Endodermal cell (in vitro differentiated cells): ENCODE measurements around the gene MAN2B2. TPM values are rescaled to one million over a fixed set of nuclear protein-coding genes. Genes with fewer than 3 reads are reported as not detected.
A peak's percentile ranks its signal among the peaks of the same experiment; 100 is the strongest.
"Not testable (repeated sequence)": the region's sequence is repeated elsewhere in the genome, so short reads cannot be mapped to it uniquely, and the experiment has no call there.

Source experiments
- DNase-seq: peaks from one replicate; pipeline ENCODE4 v3.0.0-alpha.2; 2017
- H3K27ac ChIP-seq: 2 replicates; pipeline ENCODE4 v1.5.1; 2013; ENCODE audit warnings: mild to moderate bottlenecking, low read depth, low read length, moderate library complexity
- H3K27me3 ChIP-seq: 2 replicates; pipeline ENCODE4 v1.6.1; 2013; ENCODE audit warnings: mild to moderate bottlenecking, low read length, moderate library complexity; ENCODE audit not compliant: insufficient read depth, control insufficient read depth, poor library complexity, severe bottlenecking
- H3K36me3 ChIP-seq: 2 replicates; pipeline ENCODE4 v1.7.0; 2013; ENCODE audit warnings: mild to moderate bottlenecking, low read length, moderate library complexity; ENCODE audit not compliant: control insufficient read depth, insufficient read depth
- H3K4me1 ChIP-seq: one replicate; pipeline ENCODE4 v1.7.0; 2013; ENCODE audit warnings: low read length; ENCODE audit not compliant: control insufficient read depth, insufficient read depth
- H3K4me3 ChIP-seq: 2 replicates; pipeline ENCODE4 v1.5.1; 2013; ENCODE audit warnings: mild to moderate bottlenecking, low read length, moderate library complexity
- H3K9ac ChIP-seq: 2 replicates; pipeline ENCODE4 v1.6.1; 2013; ENCODE audit warnings: mild to moderate bottlenecking, low read length, moderate library complexity; ENCODE audit not compliant: poor library complexity, severe bottlenecking; ENCODE audit errors: extremely low read depth
- H3K9me3 ChIP-seq: 2 replicates; pipeline ENCODE4 v1.6.1; 2013; ENCODE audit warnings: mild to moderate bottlenecking, low read length, moderate library complexity; ENCODE audit not compliant: control insufficient read depth
- H3K27ac Mint-ChIP-seq: 2 replicates; pipeline ENCODE4 v1.8.0; 2020; ENCODE audit warnings: mixed read lengths
- H3K27me3 Mint-ChIP-seq: 2 replicates; pipeline ENCODE4 v1.8.0; 2021; ENCODE audit warnings: mild to moderate bottlenecking, mixed read lengths; ENCODE audit not compliant: insufficient read depth
- H3K36me3 Mint-ChIP-seq: 2 replicates; pipeline ENCODE4 v1.8.0; 2020; ENCODE audit warnings: low read depth, mixed read lengths
- H3K4me1 Mint-ChIP-seq: 2 replicates; pipeline ENCODE4 v1.8.0; 2020; ENCODE audit warnings: mixed read lengths
- H3K4me3 Mint-ChIP-seq: 2 replicates; pipeline ENCODE4 v1.8.0; 2020; ENCODE audit warnings: mild to moderate bottlenecking, moderate library complexity, mixed read lengths
- H3K9me3 Mint-ChIP-seq: 2 replicates; pipeline ENCODE4 v1.8.0; 2020; ENCODE audit warnings: mild to moderate bottlenecking, mixed read lengths
- CTCF ChIP-seq: fragments of 200-600 bp; sonication (generic); conservative IDR thresholded peaks from 2 replicates; pipeline ENCODE4 v1.5.0; 2021; ENCODE audit warnings: antibody characterized with exemption, mild to moderate bottlenecking
- WGBS, 2 experiments: methylation state at CpG; one replicate each; pipeline versions ENCODE4 v1.1.5 to v1.1.7; 2013; ENCODE audit warnings: missing lambda C conversion rate in 2 of 2, mixed read lengths in 1 of 2; ENCODE audit not compliant: insufficient coverage in 1 of 2, insufficient read length in 1 of 2; 5-methylcytosine and 5-hydroxymethylcytosine counted together
- total RNA-seq, 2 donors: library from RNA; stranded (reverse); fragmentation: NEBNext Ultra II Directional in 1 of 2; extraction: Animal tissue kit (Norgen Biotek cat#: 25700) in 1 of 2; gene quantifications; 2 replicates in 1 of 2; 3 replicates in 1 of 2; pipeline ENCODE4 v1.2.1, GENCODE V29; 2021

The MAN2B2 gene
- total RNA-seq, 2 donors from 2014 or later = 13.3 to 20.8 TPM

GRCh38 chr4:6668391-6668790 lies 93.4 kb downstream of the MAN2B2 start:
- peaks cover 3% of the 10 kb centered on the region for H3K27me3 Mint-ChIP-seq
- H3K9ac ChIP-seq = no peak overlapping the region

GRCh38 chr4:6671648-6672047 lies 96.7 kb downstream of the MAN2B2 start:
- H3K9ac ChIP-seq = no peak overlapping the region
- no peaks in the 10 kb centered on the region for H3K4me1 ChIP-seq
- Mint-ChIP-seq H3K27ac (no peak overlapping the region), H3K27me3 (peaks cover 6% of the 10 kb centered on the region), H3K36me3 (peaks cover 16% of the 10 kb centered on the region), H3K4me1 (peaks cover 18% of the 10 kb centered on the region), H3K9me3 (peaks cover 5% of the 10 kb centered on the region), H3K4me3 (no peak overlapping the region)
- no peak overlapping the region for H3K4me3 ChIP-seq
- H3K36me3 ChIP-seq = peaks cover 14% of the 10 kb centered on the region
- 87 to 100% methylated on average over 1 of the region's 1 CpG for WGBS, 2 experiments
- H3K27me3 ChIP-seq = no peaks in the 10 kb centered on the region
- H3K9me3 ChIP-seq = no peaks in the 10 kb centered on the region
- no peak for TF ChIP-seq CTCF
- no peak for DNase-seq
- H3K27ac ChIP-seq = no peak overlapping the region

More at GRCh38 chr4:6668391-6668790, 93.4 kb downstream of the MAN2B2 start:
- Mint-ChIP-seq H3K36me3 (no peaks in the 10 kb centered on the region), H3K4me1 (no peaks in the 10 kb centered on the region), H3K27ac (no peak overlapping the region), H3K9me3 (peaks cover 4% of the 10 kb centered on the region), H3K4me3 (no peak overlapping the region)
- DNase-seq = no peak
- no peak overlapping the region for H3K27ac ChIP-seq
- TF ChIP-seq CTCF = no peak
- peaks cover 3% of the 10 kb centered on the region for H3K27me3 ChIP-seq
- H3K4me1 ChIP-seq = no peaks in the 10 kb centered on the region
- no peaks in the 10 kb centered on the region for H3K36me3 ChIP-seq
- WGBS, 2 experiments = 87 to 89% methylated on average over 6 to 10 of the region's 11 CpGs
- no peak overlapping the region for H3K4me3 ChIP-seq
- no peaks in the 10 kb centered on the region for H3K9me3 ChIP-seq

GRCh38 chr4:6672131-6672530 lies 97.1 kb downstream of the MAN2B2 start:
- WGBS, 2 experiments = 96 to 100% methylated on average over 5 to 19 of the region's 19 CpGs
- Histone ChIP-seq H3K9me3 (no peaks in the 10 kb centered on the region), H3K4me1 (no peaks in the 10 kb centered on the region), H3K36me3 (peaks cover 19% of the 10 kb centered on the region), H3K27me3 (no peaks in the 10 kb centered on the region), H3K27ac (no peak overlapping the region), H3K9ac (no peak overlapping the region), H3K4me3 (no peak overlapping the region)
- no peak for TF ChIP-seq CTCF
- DNase-seq = no peak
- Mint-ChIP-seq H3K9me3 (peaks cover 5% of the 10 kb centered on the region), H3K27ac (no peak overlapping the region), H3K27me3 (peaks cover 6% of the 10 kb centered on the region), H3K4me1 (peaks cover 22% of the 10 kb centered on the region), H3K36me3 (peaks cover 21% of the 10 kb centered on the region), H3K4me3 (no peak overlapping the region)

GRCh38 chr4:6672541-6673190 lies 97.7 kb downstream of the MAN2B2 start:
- H3K9me3 Mint-ChIP-seq, H3K27me3 ChIP-seq, H3K9ac ChIP-seq, H3K4me3 ChIP-seq, H3K27me3 Mint-ChIP-seq, DNase-seq, H3K9me3 ChIP-seq, H3K4me1 ChIP-seq, H3K27ac ChIP-seq, H3K27ac Mint-ChIP-seq: not testable (repeated sequence)
- 96 to 99% methylated on average over 10 to 34 of the region's 34 CpGs for WGBS, 2 experiments
- H3K4me3 Mint-ChIP-seq = peak overlapping the region; percentile 76
- H3K36me3 ChIP-seq = peaks cover 19% of the 10 kb centered on the region
- H3K36me3 Mint-ChIP-seq = peaks cover 23% of the 10 kb centered on the region
- peaks cover 22% of the 10 kb centered on the region for H3K4me1 Mint-ChIP-seq
